ENCODE data around the gene RGPD8. TPM values are rescaled to one million over a fixed set of nuclear protein-coding genes. Genes with fewer than 3 reads are reported as not detected.
"Not testable (repeated sequence)": the region's sequence is repeated elsewhere in the genome, so short reads cannot be mapped to it uniquely, and the experiment has no call there.

RGPD8 gene
- total RNA-seq, 1 experiment from 2014 or later, result 13.6 TPM

- H3K79me2 ChIP-seq (ENCODE audit: low read length); intact Hi-C loops (cut with micrococcal nuclease): not testable (repeated sequence)
Measured at GRCh38 chr2:112352809-112353603, 80.4 kb downstream of the RGPD8 start.

GRCh38 chr2:112352292-112352691, 81.2 kb downstream of the RGPD8 start:
- H2AFZ ChIP-seq (ENCODE audit: low read length); BruUV-seq (replicated peaks); H3K79me2 ChIP-seq (ENCODE audit: low read length); H3K4me1 ChIP-seq (ENCODE audit: insufficient read depth, low read length); DNase-seq; H3K36me3 ChIP-seq (ENCODE audit: low read depth, low read length); H3K9ac ChIP-seq (ENCODE audit: low read length); H4K20me1 ChIP-seq (ENCODE audit: low read length); H3F3A ChIP-seq (ENCODE audit: low read length, unreplicated experiment); ATAC-seq; intact Hi-C loops (cut with micrococcal nuclease); H3K4me2 ChIP-seq (ENCODE audit: low read length); H3K4me3 ChIP-seq (ENCODE audit: low read length); POLR2A ChIA-PET (ENCODE audit: unreplicated experiment); CTCF ChIA-PET; H3K9me2 ChIP-seq (replicated peaks; ENCODE audit: low read length); H3K27ac ChIP-seq (ENCODE audit: low read length); H3K9me3 ChIP-seq (ENCODE audit: low read length); H3K27me3 ChIP-seq (ENCODE audit: low read length): not testable (repeated sequence)

More at GRCh38 chr2:112352809-112353603, 80.4 kb downstream of the RGPD8 start:
- H4K20me1 ChIP-seq (ENCODE audit: low read length); ATAC-seq; DNase-seq; H3K4me2 ChIP-seq (ENCODE audit: low read length); CTCF ChIA-PET; H3K4me1 ChIP-seq (ENCODE audit: insufficient read depth, low read length); H3K27me3 ChIP-seq (ENCODE audit: low read length); H3K9me3 ChIP-seq (ENCODE audit: low read length); BruUV-seq (replicated peaks); H3K36me3 ChIP-seq (ENCODE audit: low read depth, low read length); H3K27ac ChIP-seq (ENCODE audit: low read length); H3K9ac ChIP-seq (ENCODE audit: low read length); H3F3A ChIP-seq (ENCODE audit: low read length, unreplicated experiment); H3K4me3 ChIP-seq (ENCODE audit: low read length); H2AFZ ChIP-seq (ENCODE audit: low read length); H3K9me2 ChIP-seq (replicated peaks; ENCODE audit: low read length); POLR2A ChIA-PET (ENCODE audit: unreplicated experiment): not testable (repeated sequence)

- POLR2A ChIA-PET (ENCODE audit: unreplicated experiment), result no interaction called here
- no TSS peak for BruUV-seq (replicated peaks)
- no peak overlapping the region for H3K27ac ChIP-seq (ENCODE audit: low read length)
- H3K9ac ChIP-seq (ENCODE audit: low read length), result no peak overlapping the region
- no peaks in the 10 kb centered on the region for H3K27me3 ChIP-seq (ENCODE audit: low read length)
- TF ChIP-seq EZH2 (IDR thresholded peaks at IDR 0.05; ENCODE audit: low read length, unreplicated experiment) (no peak), EZH2phosphoT487 (IDR thresholded peaks at IDR 0.05; ENCODE audit: borderline replicate concordance, low read length) (no peak)
- TF ChIP-seq, protein P1, sequence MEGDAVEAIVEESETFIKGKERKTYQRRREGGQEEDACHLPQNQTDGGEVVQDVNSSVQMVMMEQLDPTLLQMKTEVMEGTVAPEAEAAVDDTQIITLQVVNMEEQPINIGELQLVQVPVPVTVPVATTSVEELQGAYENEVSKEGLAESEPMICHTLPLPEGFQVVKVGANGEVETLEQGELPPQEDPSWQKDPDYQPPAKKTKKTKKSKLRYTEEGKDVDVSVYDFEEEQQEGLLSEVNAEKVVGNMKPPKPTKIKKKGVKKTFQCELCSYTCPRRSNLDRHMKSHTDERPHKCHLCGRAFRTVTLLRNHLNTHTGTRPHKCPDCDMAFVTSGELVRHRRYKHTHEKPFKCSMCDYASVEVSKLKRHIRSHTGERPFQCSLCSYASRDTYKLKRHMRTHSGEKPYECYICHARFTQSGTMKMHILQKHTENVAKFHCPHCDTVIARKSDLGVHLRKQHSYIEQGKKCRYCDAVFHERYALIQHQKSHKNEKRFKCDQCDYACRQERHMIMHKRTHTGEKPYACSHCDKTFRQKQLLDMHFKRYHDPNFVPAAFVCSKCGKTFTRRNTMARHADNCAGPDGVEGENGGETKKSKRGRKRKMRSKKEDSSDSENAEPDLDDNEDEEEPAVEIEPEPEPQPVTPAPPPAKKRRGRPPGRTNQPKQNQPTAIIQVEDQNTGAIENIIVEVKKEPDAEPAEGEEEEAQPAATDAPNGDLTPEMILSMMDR (conservative IDR thresholded peaks at IDR 0.05; ENCODE audit: low read depth, low read length), result 0 out of 2 replicates have a peak, but pooled peaks have one; percentile 27
- ATAC-seq (no peak), DNase-seq (no peak)
- CTCF ChIA-PET, result no interaction called here
- no peaks in the 10 kb centered on the region for H3K36me3 ChIP-seq (ENCODE audit: low read depth, low read length)
- H2AFZ ChIP-seq (ENCODE audit: low read length), result no peak overlapping the region
- H3K4me2 ChIP-seq (ENCODE audit: low read length), result no peak overlapping the region
- intact Hi-C loops (cut with micrococcal nuclease), result no loop called here
- H4K20me1 ChIP-seq (ENCODE audit: low read length), result no peaks in the 10 kb centered on the region
- no peaks in the 10 kb centered on the region for H3F3A ChIP-seq (ENCODE audit: low read length, unreplicated experiment)
- no peaks in the 10 kb centered on the region for H3K4me1 ChIP-seq (ENCODE audit: insufficient read depth, low read length)
- H3K4me3 ChIP-seq (ENCODE audit: low read length), result no peak overlapping the region
- H3K9me3 ChIP-seq (ENCODE audit: low read length), result no peaks in the 10 kb centered on the region
- no peaks in the 10 kb centered on the region for H3K9me2 ChIP-seq (replicated peaks; ENCODE audit: low read length)
- no peaks in the 10 kb centered on the region for H3K79me2 ChIP-seq (ENCODE audit: low read length)
Measured at GRCh38 chr2:112345030-112346027, 88.1 kb downstream of the RGPD8 start.

Data from PC-3 (cell line).